Astrocyte (in vitro differentiated cells and primary cell): ENCODE data around the gene TRIM41. TPM values are rescaled to one million over a fixed set of nuclear protein-coding genes. Genes with fewer than 3 reads are reported as not detected.

ENCODE experiments used
- DNase-seq: peaks from one replicate; pipeline ENCODE4 v3.0.0-alpha.2; 2010; ENCODE audit warnings: low read depth
- FAIRE-seq: peaks from 2 replicates; lab custom pipeline; 2011; peaks lifted over from hg19 to GRCh38; lab: Jason Lieb, UNC
- H2AFZ ChIP-seq: 2 replicates; pipeline ENCODE4 v1.6.0; 2012; ENCODE audit warnings: low read depth, low read length, inconsistent platforms
- H3K27ac ChIP-seq: 2 replicates; pipeline ENCODE4 v1.5.1; 2011; ENCODE audit warnings: low read depth, low read length, inconsistent platforms
- H3K27me3 ChIP-seq: 2 replicates; pipeline ENCODE4 v1.6.0; 2011; ENCODE audit warnings: low read length, inconsistent platforms; ENCODE audit not compliant: insufficient read depth
- H3K36me3 ChIP-seq: 2 replicates; pipeline ENCODE4 v1.5.1; 2011; ENCODE audit warnings: low read length, inconsistent platforms; ENCODE audit not compliant: insufficient read depth
- H3K4me1 ChIP-seq: 2 replicates; pipeline ENCODE4 v1.5.1; 2011; ENCODE audit warnings: low read length, inconsistent platforms; ENCODE audit not compliant: insufficient read depth
- H3K4me2 ChIP-seq: 2 replicates; pipeline ENCODE4 v1.6.0; 2012; ENCODE audit warnings: low read length, inconsistent platforms
- H3K4me3 ChIP-seq: 2 replicates; pipeline ENCODE4 v1.5.1; 2011; ENCODE audit warnings: low read depth, mild to moderate bottlenecking, low read length, inconsistent platforms; ENCODE audit not compliant: insufficient read depth
- H3K79me2 ChIP-seq: 2 replicates; pipeline ENCODE4 v1.6.0; 2012; ENCODE audit warnings: mild to moderate bottlenecking, low read length, inconsistent platforms; ENCODE audit not compliant: insufficient read depth
- H3K9ac ChIP-seq: 2 replicates; pipeline ENCODE4 v1.6.0; 2012; ENCODE audit warnings: mild to moderate bottlenecking, low read length, inconsistent platforms
- H3K9me3 ChIP-seq: 2 replicates; pipeline ENCODE4 v1.5.1; 2012; ENCODE audit warnings: low read depth, mild to moderate bottlenecking, low read length, inconsistent platforms; ENCODE audit not compliant: insufficient read depth
- H4K20me1 ChIP-seq: 2 replicates; pipeline ENCODE4 v1.6.0; 2012; ENCODE audit warnings: low read length, inconsistent platforms; ENCODE audit not compliant: insufficient read depth
- H3K27ac Mint-ChIP-seq: one replicate; pipeline ENCODE4 v1.8.0; 2021; ENCODE audit warnings: mild to moderate bottlenecking, mixed read lengths; ENCODE audit not compliant: unreplicated experiment
- H3K27me3 Mint-ChIP-seq: one replicate; pipeline ENCODE4 v1.8.0; 2021; ENCODE audit warnings: low read depth, mixed read lengths; ENCODE audit not compliant: unreplicated experiment
- H3K36me3 Mint-ChIP-seq: one replicate; pipeline ENCODE4 v1.8.0; 2021; ENCODE audit warnings: low read depth, mixed read lengths; ENCODE audit not compliant: unreplicated experiment
- H3K4me1 Mint-ChIP-seq: one replicate; pipeline ENCODE4 v1.8.0; 2021; ENCODE audit warnings: low read depth, mixed read lengths; ENCODE audit not compliant: unreplicated experiment
- H3K4me3 Mint-ChIP-seq: one replicate; pipeline ENCODE4 v1.8.0; 2021; ENCODE audit warnings: mild to moderate bottlenecking, moderate library complexity, mixed read lengths; ENCODE audit not compliant: unreplicated experiment
- H3K9me3 Mint-ChIP-seq: one replicate; pipeline ENCODE4 v1.8.0; 2021; ENCODE audit warnings: mild to moderate bottlenecking, mixed read lengths; ENCODE audit not compliant: unreplicated experiment
- CTCF ChIP-seq: IDR thresholded peaks from 2 replicates; pipeline ENCODE4 v1.5.1; 2011; ENCODE audit warnings: low read depth, mild to moderate bottlenecking, inconsistent platforms, low read length, moderate library complexity; ENCODE audit not compliant: insufficient read depth
- EZH2 ChIP-seq: IDR thresholded peaks from 2 replicates; pipeline ENCODE4 v1.6.1; 2012; ENCODE audit warnings: mild to moderate bottlenecking, low read length, inconsistent platforms; ENCODE audit not compliant: insufficient read depth
- total RNA-seq: library from RNA; stranded (reverse); gene quantifications from 2 replicates; pipeline ENCODE4 v1.2.1, GENCODE V29; 2021

The TRIM41 gene
- total RNA-seq, 1 donor from 2014 or later: 20.9 TPM

- DNase-seq (peak; percentile 32), FAIRE-seq (no peak)
- Mint-ChIP-seq H3K27me3 (no peaks in the 10 kb centered on the region), H3K36me3 (no peaks in the 10 kb centered on the region), H3K27ac (peak overlapping the region; percentile 96), H3K4me1 (peaks cover 8% of the 10 kb centered on the region), H3K9me3 (no peaks in the 10 kb centered on the region), H3K4me3 (peak overlapping the region; percentile 94)
- peaks cover 28% of the 10 kb centered on the region for H3K79me2 ChIP-seq
- peak overlapping the region; percentile 100 for H3K4me2 ChIP-seq
- peaks cover 18% of the 10 kb centered on the region for H3K4me1 ChIP-seq
- H3K27ac ChIP-seq: peak overlapping the region; percentile 94
- no peaks in the 10 kb centered on the region for H3K27me3 ChIP-seq
- H3K4me3 ChIP-seq: peak overlapping the region; percentile 74
- no peaks in the 10 kb centered on the region for H4K20me1 ChIP-seq
- H2AFZ ChIP-seq: peak overlapping the region; percentile 74
- H3K9me3 ChIP-seq: no peaks in the 10 kb centered on the region
- H3K9ac ChIP-seq: peak overlapping the region; percentile 92
- no peaks in the 10 kb centered on the region for H3K36me3 ChIP-seq
- TF ChIP-seq CTCF (no peak), EZH2 (no peak)
Observed at GRCh38 chr5:181223729-181224389, 778 bp downstream of the TRIM41 start.

- peaks cover 34% of the 10 kb centered on the region for H3K79me2 ChIP-seq
- no peak for DNase-seq
- H3K27ac ChIP-seq: no peak overlapping the region
- H3K4me2 ChIP-seq: peak overlapping the region; percentile 100
- TF ChIP-seq EZH2 (no peak), CTCF (no peak)
- Mint-ChIP-seq H3K9me3 (no peaks in the 10 kb centered on the region), H3K4me3 (peak overlapping the region; percentile 94), H3K36me3 (no peaks in the 10 kb centered on the region), H3K4me1 (peaks cover 8% of the 10 kb centered on the region), H3K27ac (peak overlapping the region; percentile 96), H3K27me3 (no peaks in the 10 kb centered on the region)
- peak overlapping the region; percentile 92 for H3K9ac ChIP-seq
- H3K9me3 ChIP-seq: no peaks in the 10 kb centered on the region
- H2AFZ ChIP-seq: peak overlapping the region; percentile 74
- H3K4me1 ChIP-seq: peaks cover 18% of the 10 kb centered on the region
- peaks cover 7% of the 10 kb centered on the region for H4K20me1 ChIP-seq
- H3K27me3 ChIP-seq: no peaks in the 10 kb centered on the region
- FAIRE-seq: no peak
- peak overlapping the region; percentile 74 for H3K4me3 ChIP-seq
- H3K36me3 ChIP-seq: peaks cover 4% of the 10 kb centered on the region
Observed at GRCh38 chr5:181224390-181225229, 1.5 kb downstream of the TRIM41 start.
